Measurements from ENCODE around the gene GOPC.
"Not testable (repeated sequence)": the region's sequence is repeated elsewhere in the genome, so short reads cannot be mapped to it uniquely, and the experiment has no call there.

Gene GOPC

DNA sequence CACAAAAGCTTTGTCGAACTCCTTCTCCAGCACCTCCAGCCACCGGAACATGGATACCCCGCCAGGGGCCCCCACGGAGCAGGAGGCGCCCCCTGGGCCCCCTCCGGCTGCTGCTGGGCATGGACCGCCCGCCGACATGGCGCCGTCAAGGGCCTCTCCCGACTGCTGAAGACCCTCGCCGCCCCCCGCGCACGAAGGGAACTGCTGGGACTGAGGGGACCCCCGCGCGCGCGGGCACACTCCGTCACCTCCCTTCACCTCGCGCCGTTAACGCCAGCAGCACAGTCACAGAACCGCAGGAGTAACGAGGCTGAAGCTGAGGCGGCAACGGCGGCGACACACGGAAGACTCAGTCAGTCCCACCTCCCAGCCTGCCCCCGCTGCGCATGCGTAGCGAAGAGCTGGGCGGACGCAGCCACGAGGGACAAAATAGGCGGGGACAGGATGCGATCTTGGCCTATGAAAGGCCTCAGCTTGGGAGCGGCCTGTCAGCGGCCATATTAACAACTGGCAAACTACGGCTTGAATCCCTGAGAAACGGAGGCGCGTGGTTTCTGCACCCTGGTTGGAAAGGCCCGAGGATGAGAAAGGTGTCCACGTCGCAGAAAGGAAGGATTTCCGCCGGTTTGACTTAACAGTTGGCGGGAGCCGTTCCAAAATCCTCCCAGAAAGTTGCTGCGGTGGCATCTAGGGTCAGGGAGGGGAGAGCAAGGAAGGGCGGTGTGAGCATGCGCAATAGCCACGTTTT is at the start of gene GOPC:
Gene GOPC, minus strand, starts transcription at position 361 of the 748 bp plus-strand sequence. Its CDS starts 223 bp downstream, at position 138.
- DNase-seq = peak; percentile 98

DNA sequence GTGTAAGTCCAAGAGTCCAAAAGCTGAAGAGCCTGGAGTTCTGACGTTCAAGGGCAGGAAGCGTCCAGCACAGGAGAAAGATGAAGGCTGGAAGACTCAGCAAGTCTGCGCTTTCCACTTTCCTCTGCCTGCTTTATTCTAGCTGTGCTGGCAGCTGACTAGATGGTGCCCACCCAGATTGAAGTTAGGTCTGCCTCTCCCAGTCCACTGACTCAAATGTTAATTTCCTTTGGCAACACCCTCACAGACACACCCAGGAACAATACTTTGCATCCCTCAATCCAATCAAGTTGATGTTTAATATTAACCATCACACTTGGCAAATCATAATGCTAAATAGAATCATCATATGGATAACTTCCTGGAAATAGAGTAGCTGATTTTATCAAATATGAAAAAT is 49.7 kb upstream of the GOPC start:
- not testable (repeated sequence) for DNase-seq

DNA sequence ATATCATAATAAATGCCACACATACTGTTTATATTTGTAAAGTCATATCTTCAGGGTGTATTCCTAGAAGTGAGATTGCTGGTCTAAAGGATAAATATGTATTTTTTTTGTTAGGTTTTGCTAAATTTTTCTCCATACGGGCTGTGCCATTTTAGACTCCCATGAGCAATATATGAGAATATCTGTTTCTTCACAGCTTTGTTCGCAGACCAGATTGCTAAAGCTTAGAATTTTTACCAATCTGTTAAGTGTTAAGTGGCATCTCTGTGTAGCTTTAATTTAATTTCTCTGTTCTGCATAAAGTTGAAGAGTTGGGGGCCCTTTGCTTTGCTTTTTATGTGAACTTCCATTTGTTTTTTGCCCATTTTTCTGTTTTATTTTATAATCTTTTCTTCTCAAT is 40.7 kb upstream of the GOPC start:
- DNase-seq = no peak

- DNase-seq = no peak
These were observed 35.5 kb upstream of the GOPC start for GRCh38 chr6:117637770-117638169.

DNA sequence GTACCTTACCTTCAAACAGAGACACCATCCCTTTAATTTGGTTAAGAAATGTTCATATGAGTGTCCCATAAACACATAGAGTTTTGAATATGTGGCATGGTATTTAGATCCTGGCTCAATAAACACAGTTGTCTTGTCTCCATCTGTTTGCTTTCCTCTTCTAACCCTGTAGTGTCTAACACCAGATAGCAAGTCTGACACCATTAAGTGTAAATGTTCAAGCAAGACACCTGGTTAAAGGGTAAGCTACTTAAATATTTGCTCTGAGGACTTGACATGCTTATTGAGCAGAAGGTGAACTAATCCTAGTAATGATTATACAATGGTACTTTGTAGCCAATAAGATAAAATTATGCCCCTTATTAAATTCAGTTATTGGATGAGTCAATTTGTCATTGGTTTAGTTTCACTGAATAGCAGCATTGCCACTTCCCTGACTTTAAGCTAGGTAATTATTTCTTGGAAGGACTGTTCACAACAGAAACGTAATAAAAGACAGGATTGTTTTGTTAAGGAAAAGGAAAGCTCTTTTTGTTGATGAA is 26.9 kb upstream of the GOPC start:
- DNase-seq = no peak

- no peak for DNase-seq
These were observed 25.2 kb upstream of the GOPC start for GRCh38 chr6:117627533-117627932.

DNA sequence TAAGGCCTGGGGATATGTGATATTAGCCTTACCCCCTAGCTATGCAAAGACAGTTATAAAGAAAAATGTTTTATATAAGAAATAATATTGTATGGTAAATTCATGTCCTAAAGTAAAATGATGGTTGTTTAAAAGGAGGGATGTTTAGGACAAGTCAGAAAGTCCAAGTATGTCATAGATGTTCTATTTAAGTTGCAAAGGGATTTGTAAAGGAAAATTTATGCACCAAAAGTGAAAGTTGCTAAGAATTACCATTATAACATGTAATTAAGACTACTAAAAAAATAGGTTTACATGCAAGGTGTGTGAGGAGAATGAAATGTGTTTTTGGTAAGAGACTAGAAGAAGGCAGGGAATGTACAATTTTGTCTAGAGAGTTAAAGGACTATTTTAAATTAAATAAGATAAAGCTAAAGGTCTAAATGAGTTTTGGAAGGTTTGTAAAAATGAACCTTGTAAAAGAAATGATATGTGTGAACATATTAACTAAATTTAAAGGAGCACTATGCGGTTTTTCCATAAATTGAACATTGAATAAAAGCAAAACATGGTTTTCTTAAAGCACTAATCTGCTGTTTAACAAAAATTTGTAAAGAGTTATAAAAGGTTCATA is 22.7 kb upstream of the GOPC start:
- no peak for DNase-seq

GRCh38 chr6:117619178-117619577 is 16.9 kb upstream of the GOPC start:
- no peak for DNase-seq

- DNase-seq = no peak
These were observed 15.1 kb upstream of the GOPC start for GRCh38 chr6:117617210-117618035.

- DNase-seq = peak; percentile 64 to 75
These were observed 14.3 kb upstream of the GOPC start for GRCh38 chr6:117616391-117617209.

DNA sequence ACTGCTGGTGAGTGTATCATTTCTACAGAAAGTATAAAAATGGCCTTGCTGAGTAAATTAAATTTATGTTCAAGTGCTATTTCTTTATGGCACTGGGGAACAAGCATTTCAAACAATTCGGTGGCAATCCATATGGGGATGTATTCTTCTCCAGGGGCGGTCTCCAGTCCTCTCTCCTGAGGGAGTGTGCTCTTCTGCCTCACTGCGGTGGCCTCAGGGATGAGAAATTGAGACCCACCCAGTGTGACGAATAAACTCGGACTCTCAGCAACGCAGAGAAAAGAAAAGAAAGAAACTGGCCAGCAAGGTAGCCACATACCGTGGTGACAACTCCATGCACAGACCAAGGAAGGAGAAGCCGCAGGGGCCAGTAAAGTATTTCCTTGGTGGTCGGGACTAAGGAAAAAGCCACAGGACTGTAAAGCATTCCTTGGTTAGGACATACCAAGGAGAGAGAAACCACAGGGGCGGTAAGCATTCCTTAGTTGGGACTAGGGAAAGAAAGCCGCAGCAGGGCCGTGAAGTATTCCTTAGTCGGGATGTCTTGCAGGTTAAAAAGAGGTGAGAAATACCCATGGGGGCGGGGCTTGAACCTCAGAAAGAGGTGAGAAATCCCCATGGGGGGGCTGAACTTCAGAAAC is 13.6 kb upstream of the GOPC start:
- no peak for DNase-seq

DNA sequence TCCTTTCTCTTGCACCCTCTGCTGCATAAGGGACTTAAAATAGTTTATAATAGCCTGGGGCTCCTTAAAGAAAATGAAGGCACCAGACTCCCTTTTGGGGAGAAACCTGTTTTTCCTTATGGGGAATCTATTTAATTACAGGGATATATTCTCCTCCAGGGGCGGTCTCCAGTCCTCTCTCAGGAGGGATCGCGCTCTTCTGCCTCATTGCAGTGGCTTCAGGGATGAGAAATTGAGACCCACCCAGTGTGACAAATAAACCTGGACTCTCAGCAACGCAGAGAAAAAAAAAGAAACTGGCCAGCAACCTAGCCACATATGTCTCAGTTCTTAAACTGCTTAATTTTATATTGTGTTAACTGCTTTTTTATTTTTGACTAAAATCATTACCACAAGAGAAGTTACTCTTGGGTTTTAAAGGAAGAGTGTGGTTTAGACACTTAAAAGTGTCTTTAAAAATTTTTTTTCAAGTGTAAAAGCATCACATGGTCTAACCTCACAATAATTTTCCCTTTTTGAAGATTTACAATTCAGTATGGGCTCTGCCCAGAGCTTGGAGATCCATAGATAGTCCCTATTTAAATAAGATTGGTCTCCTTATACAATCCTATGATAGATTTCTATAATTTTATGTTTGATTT is 11.7 kb upstream of the GOPC start:
- peak in 1 of 2 donors; percentile 14 for DNase-seq

DNA sequence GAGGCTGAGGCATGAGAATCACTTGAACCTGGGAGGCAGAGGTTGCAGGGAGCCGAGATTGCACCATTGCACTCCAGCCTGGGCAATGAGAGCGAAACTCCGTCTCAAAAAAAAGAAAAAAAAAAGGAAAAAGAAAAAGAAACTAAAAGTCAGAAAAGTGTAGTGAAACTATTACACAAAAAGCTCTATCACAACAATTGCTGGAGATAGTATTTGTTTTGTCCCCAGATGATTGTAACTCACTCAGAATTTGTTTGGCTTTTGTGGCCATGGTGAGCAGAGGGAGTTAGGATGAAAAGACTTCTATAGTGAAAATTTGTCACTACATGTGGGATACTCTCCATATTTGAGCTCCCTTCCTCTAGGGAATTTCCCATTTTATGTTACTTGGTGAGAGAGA is 5.2 kb upstream of the GOPC start:
- DNase-seq = no peak

- DNase-seq = peak; percentile 57 to 74
These were observed 3.0 kb upstream of the GOPC start for GRCh38 chr6:117605169-117605826.

DNA sequence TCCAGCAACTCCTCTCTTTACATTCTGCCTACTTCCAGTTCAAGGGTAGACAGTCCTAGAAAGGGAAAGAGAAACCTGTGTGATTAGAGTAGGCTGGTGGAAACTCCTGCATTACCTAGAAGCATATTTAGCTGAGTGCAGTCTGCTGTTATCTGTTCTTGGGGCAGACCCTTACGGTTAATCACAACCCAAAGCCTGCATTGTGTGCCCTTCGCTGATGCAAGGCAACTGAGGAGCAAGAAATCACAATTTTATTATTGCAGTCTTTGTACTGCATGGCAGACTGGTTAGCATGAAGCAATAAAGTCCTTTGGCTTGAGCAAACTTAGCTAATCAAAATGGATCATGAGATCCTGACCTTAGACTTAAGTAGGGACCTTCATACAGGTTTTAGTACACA is 1.5 kb upstream of the GOPC start:
- DNase-seq = no peak

GRCh38 chr6:117602899-117603588 is 733 bp upstream of the GOPC start:
- peak in 1 of 2 donors; percentile 9 for DNase-seq

- no peak for DNase-seq
These were observed 530 bp downstream of the GOPC start for GRCh38 chr6:117601811-117602150.

DNA sequence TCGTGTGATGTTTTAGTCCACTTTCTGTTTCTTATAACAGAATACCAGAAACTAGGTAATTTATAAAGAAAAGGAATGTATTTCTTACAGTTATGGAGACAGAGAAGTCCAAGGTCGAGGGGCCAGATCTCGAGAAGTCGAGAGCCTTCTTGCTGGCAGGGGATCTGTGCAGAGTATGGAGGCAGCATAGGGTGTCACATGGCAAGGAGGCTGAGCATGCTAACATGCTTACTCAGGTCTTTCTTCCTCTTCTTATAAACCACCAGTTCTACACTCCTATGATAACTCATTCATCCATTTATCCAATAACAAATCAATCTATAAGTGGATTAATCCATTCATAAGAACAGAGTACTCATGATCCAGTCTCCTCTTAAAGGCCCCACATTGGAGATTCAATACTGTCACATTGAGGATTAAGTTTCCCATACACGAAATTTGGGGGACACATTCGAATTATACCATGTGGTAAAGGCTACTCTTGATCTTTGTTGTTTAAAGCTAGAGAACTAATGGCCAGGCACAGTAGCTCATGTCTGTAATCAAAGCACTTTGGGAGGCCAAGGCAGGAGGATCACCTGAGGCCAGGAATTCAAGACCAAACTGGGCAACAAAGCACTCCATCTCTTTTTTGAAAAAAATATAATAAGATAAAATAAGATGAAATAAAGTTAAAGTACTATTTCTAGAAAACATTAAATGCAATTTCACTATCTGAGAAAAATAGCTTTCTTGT is 2.1 kb downstream of the GOPC start:
- DNase-seq = peak in 1 of 2 donors; percentile 12

- DNase-seq = no peak
These were observed 4.6 kb downstream of the GOPC start for GRCh38 chr6:117597755-117598154.
